ENCODE results near the gene ANAPC16. TPM values are rescaled to one million over a fixed set of nuclear protein-coding genes. Genes with fewer than 3 reads are reported as not detected.
A peak's percentile ranks its signal among the peaks of the same experiment; 100 is the strongest.

The ANAPC16 gene
- total RNA-seq, 2 experiments from 2014 or later, result 94.6 to 101 TPM

DNA sequence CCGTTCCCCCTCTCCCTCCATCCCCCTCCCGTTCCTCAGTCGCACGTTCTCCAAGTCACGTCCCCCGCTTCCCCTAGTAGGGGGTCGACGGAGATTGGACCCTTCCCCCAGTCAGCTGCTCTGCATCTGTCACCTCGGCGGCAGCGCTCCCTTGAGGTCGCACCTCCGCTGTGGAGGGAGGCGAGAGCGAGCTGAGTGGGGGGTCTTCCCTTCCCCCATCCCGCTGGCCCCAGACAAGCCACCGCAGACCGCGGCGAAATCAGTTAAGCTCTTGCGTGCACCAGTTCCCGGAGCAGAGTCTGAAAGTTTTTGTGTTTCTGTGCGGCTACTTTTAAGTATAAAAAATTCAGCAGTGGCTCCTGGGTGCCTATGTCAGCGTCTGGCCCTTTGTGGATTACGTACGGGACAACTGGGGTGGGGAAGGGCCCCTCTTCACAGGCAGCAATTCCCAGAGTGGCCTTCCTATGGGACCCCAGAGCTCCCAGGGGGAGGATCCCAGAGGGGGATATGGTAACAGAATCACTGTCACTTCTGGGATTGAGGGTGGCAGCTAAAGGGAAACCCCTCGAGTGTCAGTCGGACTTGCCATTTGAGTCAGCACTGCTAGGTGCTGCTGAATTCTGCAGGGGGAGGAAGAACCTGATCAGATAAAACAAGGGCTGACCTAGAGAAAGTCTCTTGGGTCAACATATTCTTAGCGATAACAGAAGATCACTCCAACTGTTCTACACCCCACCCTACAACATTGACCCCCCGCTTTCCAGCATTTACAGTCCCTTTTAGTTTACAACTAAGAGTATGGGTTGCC, 45.4 kb downstream of the ANAPC16 start:
- H3K27ac Mint-ChIP-seq, result peak overlapping the region; percentile 96
- H3K4me3 Mint-ChIP-seq, result peak overlapping the region; percentile 79
- CTCF ChIA-PET, result interaction anchor here (0.6 to 3.4 kb wide), 20 partner anchors 8 to 213 kb away, joined by 3 to 35 read pairs (median 4); partner anchors contain the start of gene DDIT4
- peak; percentile 90 for DNase-seq
- intact Hi-C loops (cut with micrococcal nuclease), result loop anchor here (5.0 kb wide), 1 partner anchor 36 kb away; no protein-coding TSS in a partner anchor
- peak; percentile 46 for ATAC-seq
- H3K27me3 Mint-ChIP-seq, result no peaks in the 10 kb centered on the region
- TF ChIP-seq, protein P1, sequence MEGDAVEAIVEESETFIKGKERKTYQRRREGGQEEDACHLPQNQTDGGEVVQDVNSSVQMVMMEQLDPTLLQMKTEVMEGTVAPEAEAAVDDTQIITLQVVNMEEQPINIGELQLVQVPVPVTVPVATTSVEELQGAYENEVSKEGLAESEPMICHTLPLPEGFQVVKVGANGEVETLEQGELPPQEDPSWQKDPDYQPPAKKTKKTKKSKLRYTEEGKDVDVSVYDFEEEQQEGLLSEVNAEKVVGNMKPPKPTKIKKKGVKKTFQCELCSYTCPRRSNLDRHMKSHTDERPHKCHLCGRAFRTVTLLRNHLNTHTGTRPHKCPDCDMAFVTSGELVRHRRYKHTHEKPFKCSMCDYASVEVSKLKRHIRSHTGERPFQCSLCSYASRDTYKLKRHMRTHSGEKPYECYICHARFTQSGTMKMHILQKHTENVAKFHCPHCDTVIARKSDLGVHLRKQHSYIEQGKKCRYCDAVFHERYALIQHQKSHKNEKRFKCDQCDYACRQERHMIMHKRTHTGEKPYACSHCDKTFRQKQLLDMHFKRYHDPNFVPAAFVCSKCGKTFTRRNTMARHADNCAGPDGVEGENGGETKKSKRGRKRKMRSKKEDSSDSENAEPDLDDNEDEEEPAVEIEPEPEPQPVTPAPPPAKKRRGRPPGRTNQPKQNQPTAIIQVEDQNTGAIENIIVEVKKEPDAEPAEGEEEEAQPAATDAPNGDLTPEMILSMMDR (IDR thresholded peaks at IDR 0.05), result no peak
- H3K9me3 Mint-ChIP-seq, result no peaks in the 10 kb centered on the region
- peaks cover 48% of the 10 kb centered on the region for H3K4me1 Mint-ChIP-seq (ENCODE audit: low read depth)
- POLR2A ChIA-PET, result interaction anchor here (0.6 to 6.9 kb wide), 19 partner anchors 9 to 198 kb away, joined by 3 to 99 read pairs (median 6); partner anchors contain the start of genes ANAPC16, ASCC1, DDIT4 and SPOCK2
- H3K36me3 Mint-ChIP-seq (ENCODE audit: low read depth), result peaks cover 1% of the 10 kb centered on the region

DNA sequence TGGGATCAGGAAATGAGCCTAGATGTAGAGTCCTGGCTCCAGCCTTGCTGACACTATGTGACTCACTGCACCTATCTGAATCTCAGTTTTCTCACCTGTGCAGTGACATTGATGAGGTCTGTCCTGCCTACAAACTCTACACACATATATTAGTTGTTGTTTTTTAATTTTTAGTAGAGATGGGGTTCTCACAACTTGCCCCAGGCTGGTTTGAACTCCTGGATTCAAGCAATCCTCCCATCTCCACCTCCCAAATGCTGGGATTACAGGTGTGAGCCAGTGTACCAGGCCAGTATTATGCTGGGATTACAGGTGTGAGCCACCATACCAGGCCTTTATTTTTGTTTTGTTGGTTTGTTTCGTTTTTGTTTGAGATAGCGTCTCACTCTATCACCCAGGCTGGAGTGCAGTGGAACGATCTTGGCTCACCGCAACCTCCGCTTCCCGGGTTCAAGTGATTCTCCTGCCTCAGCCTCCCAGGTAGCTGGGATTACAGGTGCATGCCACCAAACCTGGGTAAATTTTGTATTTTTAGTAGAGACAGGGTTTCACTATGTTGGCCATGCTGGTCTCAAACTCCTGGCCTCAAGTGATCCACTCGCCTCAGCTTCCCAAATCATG, 46.1 kb downstream of the ANAPC16 start:
- H3K4me1 Mint-ChIP-seq (ENCODE audit: low read depth), result peaks cover 44% of the 10 kb centered on the region
- H3K4me3 Mint-ChIP-seq, result peak overlapping the region; percentile 79
- ATAC-seq, result peak; percentile 28
- TF ChIP-seq, protein P1 (IDR thresholded peaks at IDR 0.05), result no peak
- H3K36me3 Mint-ChIP-seq (ENCODE audit: low read depth), result no peaks in the 10 kb centered on the region
- peak overlapping the region; percentile 96 for H3K27ac Mint-ChIP-seq
- CTCF ChIA-PET, result interaction anchor here (0.9 to 3.4 kb wide), 9 partner anchors 8 to 78 kb away, joined by 3 to 35 read pairs (median 6); partner anchors contain the start of gene DDIT4
- no peaks in the 10 kb centered on the region for H3K27me3 Mint-ChIP-seq
- intact Hi-C loops (cut with micrococcal nuclease), result loop anchor here (5.0 kb wide), 1 partner anchor 35 kb away; no protein-coding TSS in a partner anchor
- POLR2A ChIA-PET, result interaction anchor here (1.1 to 6.9 kb wide), 10 partner anchors 12 to 173 kb away, joined by 3 to 99 read pairs (median 20); partner anchors contain the start of genes DDIT4 and SPOCK2
- H3K9me3 Mint-ChIP-seq, result no peaks in the 10 kb centered on the region
- no peak for DNase-seq

DNA sequence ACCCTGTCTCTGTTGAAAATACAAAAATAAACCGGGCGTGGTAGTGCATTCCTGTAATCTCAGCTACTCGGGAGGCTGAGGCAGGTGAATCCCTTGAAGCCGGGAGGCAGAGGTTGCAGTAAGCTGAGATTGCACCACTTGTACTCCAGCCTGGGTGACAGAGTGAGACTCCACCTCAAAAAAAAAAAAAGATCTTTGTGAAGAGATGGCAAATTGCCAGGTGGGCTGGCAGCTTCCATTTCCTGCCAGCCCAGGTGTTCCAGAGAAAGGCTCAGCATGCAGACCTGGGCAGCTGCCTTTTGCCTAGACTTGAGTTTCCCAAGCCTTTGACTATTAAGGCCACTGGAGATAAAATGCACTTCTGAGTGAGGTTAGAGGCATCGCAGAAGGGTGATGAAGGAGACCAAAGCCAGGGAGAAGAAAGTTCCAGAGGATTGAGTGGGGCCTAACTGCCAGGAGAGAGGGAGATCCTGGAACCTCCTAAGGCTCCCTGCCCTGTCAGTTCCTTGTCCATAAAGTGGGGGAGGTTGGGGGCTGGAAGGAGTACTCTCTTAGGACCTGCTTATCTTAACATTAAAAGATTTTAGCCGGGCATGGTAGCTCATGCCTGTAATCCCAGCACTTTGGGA, 47.9 kb downstream of the ANAPC16 start:
- intact Hi-C loops (cut with micrococcal nuclease), result loop anchor here (5.0 kb wide), 1 partner anchor 34 kb away; no protein-coding TSS in a partner anchor
- ChIA-PET POLR2A (interaction anchor here (0.7 to 6.9 kb wide), 7 partner anchors 11 to 72 kb away, joined by 3 to 99 read pairs (median 9); partner anchors contain the start of gene DDIT4), CTCF (interaction anchor here (1.2 to 4.2 kb wide), 2 partner anchors 11 to 29 kb away, joined by 4 to 18 read pairs; partner anchors contain the start of gene DDIT4)
- DNase-seq (peak; percentile 59), ATAC-seq (no peak)
- Mint-ChIP-seq H3K4me3 (peak overlapping the region; percentile 3), H3K36me3 (ENCODE audit: low read depth) (no peaks in the 10 kb centered on the region), H3K9me3 (no peaks in the 10 kb centered on the region), H3K4me1 (ENCODE audit: low read depth) (peaks cover 36% of the 10 kb centered on the region), H3K27ac (peak overlapping the region; percentile 71), H3K27me3 (no peaks in the 10 kb centered on the region)
- TF ChIP-seq, protein P1 (IDR thresholded peaks at IDR 0.05), result no peak

DNA sequence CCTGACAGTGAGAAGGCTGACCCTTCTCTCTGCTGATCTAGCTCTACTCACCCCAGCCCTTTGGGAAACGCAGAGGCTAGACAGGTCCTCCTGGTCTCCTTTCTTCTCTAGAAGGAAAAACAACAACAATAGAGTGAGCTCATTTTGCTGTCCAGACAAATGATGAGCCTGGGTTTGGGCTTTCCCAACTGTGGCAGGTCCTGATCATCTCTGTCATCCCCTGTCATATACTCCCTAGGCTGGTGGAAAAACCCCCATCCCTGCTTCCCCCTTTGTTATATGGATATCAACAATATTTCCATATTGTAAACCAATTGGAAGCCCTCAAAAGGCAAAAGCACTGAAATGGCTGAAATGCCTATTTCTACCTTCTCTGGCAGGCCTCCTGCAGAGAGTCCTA, 48.7 kb downstream of the ANAPC16 start:
- POLR2A ChIA-PET, result interaction anchor here (0.6 to 5.9 kb wide), 6 partner anchors 10 to 71 kb away, joined by 3 to 99 read pairs (median 8); partner anchors contain the start of gene DDIT4
- CTCF ChIA-PET, result interaction anchor here (1.2 to 4.2 kb wide), 2 partner anchors 10 to 28 kb away, joined by 4 to 18 read pairs; partner anchors contain the start of gene DDIT4
- no peak for DNase-seq
- ATAC-seq, result no peak
- Mint-ChIP-seq H3K27ac (no peak overlapping the region), H3K4me3 (no peak overlapping the region), H3K4me1 (ENCODE audit: low read depth) (peaks cover 29% of the 10 kb centered on the region), H3K9me3 (no peaks in the 10 kb centered on the region), H3K36me3 (ENCODE audit: low read depth) (no peaks in the 10 kb centered on the region), H3K27me3 (no peaks in the 10 kb centered on the region)
- intact Hi-C loops (cut with micrococcal nuclease), result loop anchor here (5.0 kb wide), 1 partner anchor 33 kb away; no protein-coding TSS in a partner anchor
- TF ChIP-seq, protein P1 (IDR thresholded peaks at IDR 0.05), result no peak

All from activated CD8-positive, alpha-beta T cell treated with anti-CD3 and anti-CD28 coated beads for 36 hours (primary cell).